CD4-positive, alpha-beta T cell treated with Interleukin-12 subunit alpha and Interleukin-12 subunit beta, for 1 hour (primary cell): ENCODE data around the gene TTC23.

Source experiments
- DNase-seq: peaks from one replicate; pipeline ENCODE4 v3.0.0-alpha.2; 2020

TTC23 gene

DNA sequence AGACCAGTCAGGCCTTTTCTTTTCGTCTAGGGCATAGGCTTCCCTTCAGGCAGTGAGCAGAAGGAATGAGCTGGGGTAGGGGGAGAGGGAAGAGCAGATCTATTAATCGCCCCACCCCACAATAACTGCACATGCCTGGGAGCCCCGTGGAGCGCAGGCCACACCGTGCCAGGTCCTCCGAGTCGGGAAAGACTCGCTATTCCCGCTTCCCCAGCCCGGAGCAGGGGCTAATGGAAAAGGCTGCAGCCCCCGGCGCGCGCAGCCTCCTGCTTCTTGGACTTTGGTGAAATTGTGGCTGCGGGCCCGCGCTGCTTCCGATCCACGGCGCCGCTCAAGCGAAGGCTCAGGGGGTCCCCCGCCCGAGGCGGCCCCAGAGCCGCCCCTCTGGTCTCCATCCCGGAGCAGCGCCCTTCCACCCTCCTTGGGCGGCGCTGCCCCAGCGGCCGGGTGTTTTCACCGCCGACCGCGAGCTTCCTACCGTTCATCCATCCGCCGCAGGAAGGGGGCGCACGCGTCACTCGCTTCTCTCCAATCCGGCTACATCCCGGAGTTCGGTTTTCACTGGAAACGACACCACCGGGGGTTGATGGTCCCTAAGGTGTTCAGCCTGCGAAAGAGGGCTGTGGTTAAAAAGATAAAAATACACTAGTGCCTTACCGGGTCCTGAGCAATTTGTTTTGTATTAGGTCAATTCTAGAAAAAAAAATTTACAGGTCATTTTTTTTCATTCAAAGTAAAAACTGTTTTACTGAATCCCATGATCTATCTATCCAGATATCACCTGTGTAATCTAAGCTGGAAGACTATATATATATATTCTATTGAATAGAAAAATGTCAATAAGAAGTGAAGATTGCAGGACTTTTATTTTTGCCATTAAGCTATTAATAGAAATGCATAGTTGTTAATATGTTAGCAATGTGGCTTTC lies 148.9 kb downstream of the TTC23 start:
- peak; percentile 39 for DNase-seq

DNA sequence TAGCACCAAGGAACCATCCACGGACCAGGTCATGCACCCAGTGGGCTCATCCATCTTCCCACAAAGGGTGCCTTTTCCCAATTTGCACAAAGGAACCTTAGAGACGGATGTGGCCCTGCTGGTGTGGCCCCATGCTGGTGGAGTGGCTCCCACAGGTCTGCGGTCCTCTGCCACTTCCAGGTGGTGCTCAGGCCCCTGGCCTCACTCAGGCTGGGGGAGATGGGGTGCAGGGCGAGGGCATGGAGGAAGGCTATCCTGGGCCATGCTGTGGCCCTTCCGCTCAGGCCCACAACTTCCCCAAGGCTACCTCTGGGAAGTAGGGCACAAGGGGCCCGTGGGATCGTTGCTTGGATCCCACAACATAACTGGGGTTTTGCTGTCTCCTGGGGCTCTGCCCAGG lies 149.7 kb downstream of the TTC23 start:
- DNase-seq, result no peak

DNA sequence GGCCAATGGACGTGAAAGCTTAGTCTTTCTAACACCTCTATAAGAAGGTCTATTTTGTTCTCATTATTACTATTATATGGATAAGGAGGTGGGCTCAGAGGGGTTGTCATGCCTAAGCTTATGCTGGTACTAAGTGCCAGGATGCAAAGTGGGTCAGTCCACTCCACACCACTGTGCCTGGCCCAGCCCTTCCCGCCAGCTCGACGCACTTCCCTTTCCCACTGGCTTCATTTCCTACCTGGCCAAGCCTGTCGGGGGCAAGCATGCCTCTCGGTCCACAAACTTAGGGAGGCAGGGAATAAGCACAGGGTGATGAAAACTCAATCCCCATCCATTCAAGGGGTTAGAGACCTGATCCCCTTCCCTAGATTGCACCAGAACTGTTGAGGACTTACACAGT lies 150.4 kb downstream of the TTC23 start:
- no peak for DNase-seq

DNA sequence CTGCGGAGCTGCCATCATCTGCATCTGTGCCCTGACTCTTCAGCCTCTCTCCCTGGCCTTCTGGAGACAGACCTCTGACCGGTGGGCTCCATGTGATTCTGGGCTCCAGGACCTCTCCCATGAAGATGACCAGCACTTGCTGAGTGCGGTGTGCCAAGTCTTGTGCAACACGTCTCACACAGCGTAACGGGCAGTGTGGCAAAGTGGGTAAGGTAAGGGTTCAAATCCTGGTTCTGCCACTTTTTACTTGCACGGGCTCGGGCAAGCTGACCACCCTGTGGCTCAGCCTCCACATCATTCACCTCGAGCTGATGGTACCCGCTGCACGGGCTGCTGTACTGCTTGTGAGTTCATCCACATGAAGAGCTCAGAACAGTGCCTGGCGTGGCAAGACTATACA lies 151.0 kb downstream of the TTC23 start:
- DNase-seq, result no peak

DNA sequence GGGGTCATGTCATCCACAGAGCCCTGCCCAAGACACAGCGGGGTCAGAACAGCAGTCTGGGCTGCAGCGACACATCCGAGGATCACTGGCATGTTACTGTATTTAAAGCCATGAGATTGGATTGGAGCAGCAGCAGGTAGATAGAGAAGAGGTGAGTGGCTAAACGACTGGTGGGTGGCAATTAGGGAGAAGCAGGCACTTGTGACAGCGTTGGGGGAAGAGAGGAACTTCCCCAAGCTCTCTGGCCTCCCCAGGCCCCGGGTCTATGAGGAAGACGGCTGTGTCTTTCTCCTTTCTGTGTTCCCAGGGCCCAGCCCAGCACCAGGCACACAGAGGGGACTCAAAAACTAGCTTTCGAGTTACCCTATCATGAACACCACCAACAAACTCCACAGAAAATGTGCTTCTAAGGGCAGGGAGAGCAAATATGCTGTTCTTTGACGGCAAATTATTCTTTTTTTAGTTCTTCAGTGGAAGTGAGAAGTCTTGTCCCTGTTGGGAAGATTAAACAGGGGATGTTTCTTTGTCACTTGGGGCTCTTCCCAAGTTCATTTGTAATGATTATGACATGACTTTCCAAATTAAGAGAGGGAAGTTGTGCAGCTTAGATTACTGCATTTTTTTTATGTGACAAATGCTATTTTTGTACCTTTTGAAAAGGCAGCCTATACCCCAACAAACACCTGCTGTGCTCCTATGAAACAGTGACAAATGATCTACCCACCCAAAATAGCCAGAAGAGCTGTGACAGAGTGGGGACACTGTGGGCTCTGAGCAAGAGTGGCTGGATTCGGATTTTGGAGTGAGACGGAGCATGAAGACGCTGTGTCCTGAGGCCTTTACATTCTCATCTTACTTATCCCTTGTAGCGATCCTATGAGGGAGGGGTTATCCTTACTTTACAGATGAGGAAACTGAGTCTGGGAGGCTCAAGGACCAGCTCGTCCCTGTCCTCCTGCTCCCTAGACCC lies 151.7 kb downstream of the TTC23 start:
- no peak for DNase-seq

DNA sequence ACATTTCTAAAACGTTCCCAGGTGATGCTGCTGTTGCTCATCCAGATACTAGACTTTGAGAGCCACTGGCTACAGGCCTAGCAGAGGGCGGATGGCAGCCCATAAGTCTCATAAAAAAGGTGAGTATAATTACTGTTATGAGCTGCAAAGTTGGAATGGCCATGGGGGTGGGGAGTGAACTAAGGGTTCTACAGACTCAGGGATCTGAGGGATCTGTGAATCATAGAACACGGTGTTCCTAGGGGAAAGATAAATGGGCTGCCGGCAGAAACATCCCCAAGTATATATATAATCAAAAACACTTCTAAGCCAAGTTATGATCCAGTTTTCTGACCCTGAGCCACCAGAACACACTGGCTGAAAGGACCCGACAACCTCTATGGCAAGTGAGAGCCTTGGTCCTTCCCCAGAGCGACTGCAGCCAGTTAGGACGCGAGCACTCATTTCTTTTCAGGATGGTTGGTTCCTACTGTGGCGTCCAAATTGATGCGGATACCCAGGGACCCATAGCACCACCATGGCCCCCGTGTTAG lies 152.4 kb downstream of the TTC23 start:
- no peak for DNase-seq

DNA sequence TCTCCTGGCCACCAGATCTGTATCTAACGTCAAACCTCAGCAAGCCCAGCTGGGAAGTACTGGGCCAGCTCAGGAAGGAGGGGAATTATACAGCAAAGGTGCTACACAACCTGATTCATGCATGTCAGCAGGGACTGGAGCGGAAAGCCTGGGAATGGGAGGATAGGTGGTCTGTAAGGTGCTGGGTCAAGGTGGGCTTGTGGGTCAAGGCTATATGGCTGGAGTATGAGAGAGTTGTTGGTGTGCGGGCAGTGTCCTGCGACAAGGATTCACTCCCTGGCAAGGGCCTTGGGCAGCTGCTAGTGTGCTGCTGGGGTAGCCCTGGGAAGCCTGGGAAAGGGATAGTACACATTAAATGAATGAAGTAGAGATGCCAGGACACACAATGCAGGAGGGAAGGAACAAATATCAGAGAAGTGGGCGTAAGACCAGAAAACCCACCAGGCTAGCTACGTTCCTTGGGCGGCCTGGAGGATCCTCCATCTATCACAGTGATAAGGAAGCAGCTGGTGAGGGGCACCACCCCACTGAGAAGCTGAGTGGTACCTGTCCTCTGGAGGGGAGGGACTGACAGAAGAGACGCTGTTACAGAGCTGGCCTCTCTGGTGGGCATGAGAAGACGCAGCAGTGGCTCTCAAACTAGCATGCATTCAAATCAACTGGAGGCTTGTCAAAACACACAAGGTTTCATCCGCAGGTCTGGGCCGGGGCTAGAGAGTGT lies 153.0 kb downstream of the TTC23 start:
- DNase-seq, result no peak

DNA sequence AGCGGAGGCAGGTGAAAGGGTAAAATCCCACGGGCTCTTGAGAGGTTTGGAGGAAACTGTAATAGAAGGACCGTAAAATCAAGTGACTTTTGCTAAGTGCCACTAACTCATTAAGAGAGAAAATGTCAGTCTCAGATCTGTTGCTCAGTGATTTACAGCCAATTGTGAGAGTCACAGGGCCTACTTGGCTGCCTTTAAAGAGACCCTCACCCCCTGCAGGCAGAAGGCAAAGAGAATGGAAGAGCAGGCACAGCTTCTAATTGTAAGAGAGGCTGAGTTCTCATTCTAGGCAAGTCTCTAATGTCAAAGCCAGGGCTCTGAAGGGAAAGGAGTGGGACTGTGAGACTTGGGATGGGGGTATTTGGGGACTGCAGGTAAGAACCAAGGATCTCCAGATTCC lies 153.8 kb downstream of the TTC23 start:
- no peak for DNase-seq

DNA sequence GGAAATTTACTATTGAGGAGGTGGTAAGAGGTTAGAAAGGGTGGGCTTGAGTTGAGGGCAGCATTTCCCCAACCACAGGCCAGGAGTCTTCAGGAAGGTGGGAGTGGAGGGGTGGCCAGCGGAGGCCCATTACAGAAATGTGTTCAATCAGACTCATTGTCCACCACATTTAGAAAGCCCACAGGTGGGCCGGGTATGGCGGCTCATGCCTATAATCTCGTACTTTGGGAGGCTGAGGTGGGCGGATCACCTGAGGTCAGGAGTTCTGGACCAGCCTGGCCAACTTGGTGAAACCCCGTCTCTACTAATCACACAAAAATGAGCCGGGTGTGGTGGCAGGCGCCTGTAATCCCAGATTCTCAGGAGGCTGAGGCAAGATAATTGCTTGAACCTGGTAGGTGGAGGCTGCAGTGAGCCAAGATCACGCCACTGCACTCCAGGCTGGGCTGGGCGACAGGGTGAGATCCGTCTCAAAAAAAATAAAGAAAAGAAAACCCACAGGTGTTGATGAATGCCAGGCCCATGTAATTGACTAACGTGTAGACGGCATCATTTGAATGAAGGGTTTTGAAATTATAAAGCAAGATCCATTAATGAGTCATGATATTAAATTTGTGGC lies 156.7 kb downstream of the TTC23 start:
- no peak for DNase-seq

DNA sequence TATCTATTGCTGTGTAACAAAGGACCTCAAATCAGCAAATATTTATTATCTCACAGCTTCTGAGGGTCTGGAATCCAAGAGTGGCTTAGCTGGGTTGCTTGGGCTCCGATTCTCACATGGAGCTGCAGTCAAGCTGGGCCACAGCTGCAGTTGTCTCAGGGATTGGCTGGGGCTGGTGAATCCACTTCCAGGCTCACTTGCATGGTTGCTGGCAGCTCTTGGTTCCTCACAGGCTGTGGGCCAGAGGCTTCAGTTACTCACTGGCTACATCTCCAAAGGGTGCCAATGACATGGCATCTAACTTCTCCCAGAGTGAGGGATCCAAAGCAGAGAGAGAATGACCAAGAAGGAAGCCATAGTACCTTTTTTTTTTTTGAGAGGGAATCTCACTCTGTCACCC lies 158.4 kb downstream of the TTC23 start:
- no peak for DNase-seq

DNA sequence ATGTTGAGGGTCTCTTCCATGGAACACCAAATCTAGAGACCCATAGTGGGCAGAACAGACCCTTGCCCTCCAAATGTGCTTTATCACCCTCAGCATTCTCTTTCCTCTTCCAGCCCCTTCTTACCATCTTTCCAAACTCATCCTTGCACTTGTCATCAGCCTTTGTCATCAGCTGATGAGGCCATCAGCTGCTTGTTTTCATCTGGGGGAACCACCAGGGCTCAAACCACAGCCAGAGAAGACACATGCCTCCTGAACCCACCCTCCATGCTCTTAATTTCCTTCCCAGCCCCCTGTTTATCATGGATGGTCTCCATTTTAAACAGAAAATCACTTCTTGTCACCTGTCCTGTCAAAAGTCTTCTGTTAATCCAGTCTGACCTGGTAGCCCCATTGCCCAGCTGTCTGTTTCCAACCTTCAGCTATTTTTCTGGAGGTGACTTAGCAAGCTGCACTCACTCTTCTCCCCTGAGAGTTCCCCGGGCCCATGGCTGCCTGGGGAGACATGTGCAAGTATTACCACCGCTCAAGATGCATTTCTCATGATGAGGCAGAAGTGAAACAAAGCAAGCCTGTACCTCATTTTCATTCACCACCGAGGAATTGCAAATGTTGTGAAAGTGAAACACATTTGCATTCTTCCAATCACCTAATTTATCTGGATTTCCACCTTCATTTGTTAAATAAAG lies 159.2 kb downstream of the TTC23 start:
- DNase-seq, result no peak

DNA sequence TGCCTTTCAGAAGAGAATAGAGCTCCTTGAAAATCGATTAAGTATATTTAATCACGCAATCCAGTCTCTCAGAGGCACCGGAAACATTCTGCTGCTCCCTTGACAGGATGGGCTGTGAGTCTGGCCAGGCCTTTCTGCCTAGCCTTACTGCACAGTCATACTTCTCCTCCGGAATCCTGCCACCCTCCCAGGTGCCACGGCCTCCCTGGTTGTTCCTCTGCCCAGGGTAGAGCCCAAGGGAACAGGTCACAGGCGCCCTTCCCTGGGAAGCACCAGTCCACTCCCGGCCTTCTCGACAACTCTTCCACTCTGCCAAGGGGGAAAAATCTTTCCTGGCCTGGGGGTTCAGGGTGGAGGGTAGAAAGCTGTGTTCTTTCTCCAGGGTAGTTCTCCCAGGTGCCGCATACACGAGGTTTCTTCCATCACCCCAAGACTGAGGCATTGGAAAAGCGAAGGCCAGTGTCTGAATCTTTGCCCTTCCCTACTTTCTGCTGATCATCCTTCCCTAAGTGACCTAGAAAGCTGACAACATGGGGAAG lies 161.9 kb downstream of the TTC23 start:
- no peak for DNase-seq

DNA sequence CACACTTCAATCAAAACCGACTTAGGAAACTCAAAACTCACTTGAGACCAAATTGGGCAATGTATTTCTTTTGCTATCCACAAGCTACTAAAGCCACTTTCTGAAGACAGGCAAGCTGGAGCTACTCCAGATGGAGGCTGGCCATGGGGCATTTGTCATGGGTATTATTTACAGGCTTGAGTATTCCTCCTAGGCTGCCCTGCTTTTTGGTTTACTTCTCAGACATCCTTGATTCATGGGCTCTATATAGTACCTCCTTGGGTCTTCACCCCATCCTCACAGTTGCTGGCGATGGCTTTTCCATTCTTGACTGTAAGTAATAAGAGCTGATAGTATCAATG lies 163.1 kb downstream of the TTC23 start:
- no peak for DNase-seq
